K562 (cell line): ENCODE data around the gene MUC5B. TPM values are rescaled to one million over a fixed set of nuclear protein-coding genes. Genes with fewer than 3 reads are reported as not detected.
A peak's percentile ranks its signal among the peaks of the same experiment; 100 is the strongest.

Source experiments
- ATAC-seq: fragments of 200-7000 bp; cut with Tn5 transposase; 3 replicates; pipeline ENCODE4 v1.9.1; 2020; ENCODE audit warnings: moderate library complexity
- BruUV-seq: library from RNA; stranded (reverse); fragments of 400-500 nt; replicated peaks from 2 replicates; lab custom pipeline; 2021; lab: Mats Ljungman, UMichigan
- CTCF ChIA-PET: fragments of 300-600 bp; formaldehyde crosslinking; extraction: SDS; loops from one replicate; lab custom pipeline; 2021; ENCODE audit warnings: low intra/inter-chr PET ratio; lab: Yijun Ruan, JAX
- POLR2A ChIA-PET: fragments of 300-600, 350-650 bp; sonication (Branson Sonifier 250); formaldehyde crosslinking; extraction: SDS; loops from one replicate; lab custom pipeline; 2021; ENCODE audit warnings: antibody characterized with exemption, inconsistent platforms; lab: Yijun Ruan, JAX
- DNase-seq, 4 experiments: peaks; one replicate each; pipeline versions ENCODE4 v3.0.0 to v3.0.0-alpha.2; 2011 to 2018; ENCODE audit warnings: low spot score in 3 of 4, mixed read lengths in 3 of 4; ENCODE audit errors: extremely low read depth in 1 of 4
- FAIRE-seq: peaks from 2 replicates; lab custom pipeline; 2011; peaks lifted over from hg19 to GRCh38; lab: Jason Lieb, UNC
- H2AFZ ChIP-seq: 2 replicates; pipeline ENCODE4 v1.6.0; 2011; ENCODE audit warnings: low read depth, low read length, control low read depth, inconsistent platforms
- H3K27ac ChIP-seq: fragments of 200-600 bp; 3 replicates; pipeline ENCODE4 v1.8.0; 2011; ENCODE audit warnings: low read depth, mild to moderate bottlenecking, control low read depth, inconsistent platforms, low read length, moderate library complexity, mixed read lengths; ENCODE audit errors: extremely low read depth
- H3K27me3 ChIP-seq, 2 experiments: fragments of 300-600 bp in 1 of 2; 2 replicates in 1 of 2; 3 replicates in 1 of 2; pipeline versions ENCODE4 v1.6.0 to v1.8.0; 2011; ENCODE audit warnings: inconsistent platforms in 2 of 2, low read length in 2 of 2, mild to moderate bottlenecking in 1 of 2, mixed read lengths in 1 of 2, moderate library complexity in 1 of 2; ENCODE audit not compliant: control insufficient read depth in 2 of 2, insufficient read depth in 2 of 2
- H3K36me3 ChIP-seq: fragments of 300-600 bp; 3 replicates; pipeline ENCODE4 v1.8.0; 2011; ENCODE audit warnings: mild to moderate bottlenecking, low read length, inconsistent platforms; ENCODE audit not compliant: control insufficient read depth, insufficient read depth
- H3K4me1 ChIP-seq, 2 experiments: fragments of 200-600 bp in 1 of 2; replicated peaks in 1 of 2; 2 replicates in 1 of 2; 3 replicates in 1 of 2; pipeline versions ENCODE4 v1.5.1 to v1.8.0; 2011; ENCODE audit warnings: inconsistent platforms in 2 of 2, low read length in 2 of 2, mild to moderate bottlenecking in 1 of 2, mixed read lengths in 1 of 2, moderate library complexity in 1 of 2; ENCODE audit not compliant: control insufficient read depth in 2 of 2, insufficient read depth in 2 of 2
- H3K4me2 ChIP-seq: 2 replicates; pipeline ENCODE4 v1.6.1; 2011; ENCODE audit warnings: low read length, control low read depth, inconsistent platforms, mixed read lengths; ENCODE audit not compliant: insufficient read depth
- H3K4me3 ChIP-seq: fragments of 200-600 bp; sonication (generic), shearing (Covaris generic); 2 replicates; pipeline ENCODE4 v1.5.1; 2016; ENCODE audit warnings: control low read depth, inconsistent platforms
- H3K79me2 ChIP-seq: fragments of 200-600 bp; 3 replicates; pipeline ENCODE4 v1.8.0; 2011; ENCODE audit warnings: low read length, inconsistent platforms; ENCODE audit not compliant: control insufficient read depth, insufficient read depth
- H3K9ac ChIP-seq, 2 experiments: 2 replicates each; pipeline versions ENCODE4 v1.6.0 to v1.6.1; 2011; ENCODE audit warnings: low read depth in 2 of 2, low read length in 2 of 2, control low read depth in 1 of 2, inconsistent platforms in 1 of 2, mild to moderate bottlenecking in 1 of 2, mixed read lengths in 1 of 2; ENCODE audit not compliant: insufficient read depth in 1 of 2
- H3K9me1 ChIP-seq: one replicate; pipeline ENCODE4 v1.6.0; 2011; ENCODE audit warnings: inconsistent platforms, mild to moderate bottlenecking, low read length, moderate library complexity; ENCODE audit not compliant: control insufficient read depth, insufficient read depth
- H3K9me3 ChIP-seq: replicated peaks from 2 replicates; pipeline ENCODE4 v1.5.1; 2011; ENCODE audit warnings: low read depth, low read length, inconsistent platforms; ENCODE audit not compliant: control insufficient read depth, insufficient read depth
- H4K20me1 ChIP-seq: replicated peaks from 2 replicates; pipeline ENCODE4 v1.6.1; 2011; ENCODE audit warnings: low read length, inconsistent platforms, mixed read lengths; ENCODE audit not compliant: control insufficient read depth, insufficient read depth
- CEBPB ChIP-seq: fragments of 450-650 bp; IDR thresholded peaks from 2 replicates; pipeline ENCODE4 v1.6.1; 2016; ENCODE audit warnings: missing genetic modification characterization, missing compliant biosample characterization
- CEBPG ChIP-seq, 3 experiments: fragments of 200-800 bp in 1 of 3; sonication (Bioruptor generic) in 1 of 3; sonication (generic) in 1 of 3; formaldehyde crosslinking in 1 of 3; IDR thresholded peaks in 2 of 3; conservative IDR thresholded peaks in 1 of 3; 2 replicates each; pipeline versions ENCODE4 v1.6.1 to v1.8.0; 2016 to 2022; ENCODE audit warnings: missing compliant biosample characterization in 2 of 3, missing genetic modification characterization in 2 of 3, mild to moderate bottlenecking in 1 of 3, missing genetic modification reagents in 1 of 3
- DACH1 ChIP-seq: fragments of 450-650 bp; IDR thresholded peaks from 2 replicates; pipeline ENCODE4 v1.6.1; 2018; ENCODE audit not compliant: partially characterized antibody
- SIRT6 ChIP-seq: IDR thresholded peaks from one replicate; pipeline ENCODE4 v1.6.1; 2012; ENCODE audit warnings: low read depth, mild to moderate bottlenecking, control low read depth, inconsistent platforms, low read length, moderate library complexity
- SMARCA5 ChIP-seq: fragments of 450-650 bp; IDR thresholded peaks from 2 replicates; pipeline ENCODE4 v1.6.1; 2016
- WGBS: fragments of 100-300 bp; shearing (Covaris generic); methylation state at CpG from one replicate; pipeline ENCODE4 v1.1.6; 2016; ENCODE audit warnings: low coverage, mixed read lengths; ENCODE audit not compliant: insufficient coverage; ENCODE audit errors: missing lambda C conversion rate; 5-methylcytosine and 5-hydroxymethylcytosine counted together
- in situ Hi-C: fragments of 300-500 bp; cut with MboI; formaldehyde crosslinking; loops from 4 replicates; pipeline ENCODE4 v1.15.0; 2018; ENCODE audit warnings: inconsistent platforms, mixed read lengths
- intact Hi-C: fragments of 100-400 bp; cut with micrococcal nuclease; formaldehyde crosslinking; loops from 2 replicates; pipeline ENCODE4 v1.14.2; 2022
- polyA plus RNA-seq, 8 experiments: library from polyadenylated mRNA; depleted of rRNA in 4 of 8; stranded (reverse) in 5 of 8; unstranded in 3 of 8; fragments of >200 nt; fragmentation: Nextera tagmentation in 2 of 8; fragmentation: Illumina TruSeq in 1 of 8; extraction: Ambion mirVana in 2 of 8; extraction: Trizol in 1 of 8; gene quantifications; 2 replicates each; pipeline versions ENCODE4 v1.2.1 to v1.2.3, GENCODE V29; 2011 to 2014; ENCODE audit warnings: inconsistent platforms in 1 of 8, missing spikeins in 1 of 8
- total RNA-seq, 7 experiments: library from RNA; depleted of rRNA in 6 of 7; stranded (reverse); fragments of >200 nt in 6 of 7; fragmentation: Illumina TruSeq in 2 of 7; extraction: Trizol in 2 of 7; gene quantifications; 2 replicates each; pipeline versions ENCODE4 v1.2.1 to v1.2.3, GENCODE V29; 2011 to 2021; ENCODE audit warnings: low replicate concordance in 1 of 7
- TF ChIP-seq, protein P1 (sequence below): fragments of 450-650 bp; IDR thresholded peaks from 2 replicates; pipeline ENCODE4 v1.6.1; 2018; ENCODE audit warnings: mild to moderate bottlenecking, low read depth; ENCODE audit not compliant: partially characterized antibody
- TF ChIP-seq, protein P2 (sequence below): fragments of 250-450 bp; sonication (Bioruptor Pico); IDR thresholded peaks from 2 replicates; pipeline ENCODE4 v1.5.0; 2021
- TF ChIP-seq, protein P3 (sequence below), 2 experiments: fragments of 450-650 bp in 1 of 2; sonication (generic) in 1 of 2; formaldehyde crosslinking in 1 of 2; IDR thresholded peaks in 1 of 2; conservative IDR thresholded peaks in 1 of 2; 2 replicates each; pipeline versions ENCODE4 v1.6.1 to v1.8.1; 2016 to 2023; ENCODE audit warnings: mild to moderate bottlenecking in 2 of 2, moderate library complexity in 2 of 2, inconsistent platforms in 1 of 2, missing genetic modification reagents in 1 of 2

MUC5B gene
- total and polyA plus RNA-seq, 9 of the 15 experiments (the other 6 are each of a cell fraction or from before 2014, with no cell fraction given), result 0.04 to 0.95 TPM; not detected in 7

- CTCF ChIA-PET, result no interaction called here
- Histone ChIP-seq H4K20me1 (peaks cover 13% of the 10 kb centered on the region), H3K4me3 (no peak overlapping the region), H3K9me3 (no peaks in the 10 kb centered on the region), H3K9me1 (no peaks in the 10 kb centered on the region), H2AFZ (no peak overlapping the region), H3K79me2 (peaks cover 39% of the 10 kb centered on the region), H3K4me1 (peaks cover 0 to 36% of the 10 kb centered on the region in 2 experiments; a peak in 3 of 5 replicates), H3K36me3 (peaks cover 19% of the 10 kb centered on the region; the same call in 2 of the 3 replicates), H3K27ac (no peak overlapping the region), H3K27me3 (no peaks in the 10 kb centered on the region), H3K4me2 (no peak overlapping the region), H3K9ac (peak overlapping the region in 1 of 2 experiments; percentile 40; a peak in 1 of 4 replicates)
- TF ChIP-seq CEBPB (tag) (peak; percentile 97), SIRT6 (no peak), SMARCA5 (no peak), DACH1 (no peak), CEBPG (CRISPR knock-in tag; IDR thresholded peaks at IDR 0.05) (peak; percentile 68), CEBPG (tag; conservative IDR thresholded peaks at IDR 0.05 in 1 of 2, IDR thresholded peaks at IDR 0.05 in 1 of 2) (peak in 1 of 2 experiments; percentile 76; a peak in 3 of 4 replicates)
- TF ChIP-seq, protein P1, sequence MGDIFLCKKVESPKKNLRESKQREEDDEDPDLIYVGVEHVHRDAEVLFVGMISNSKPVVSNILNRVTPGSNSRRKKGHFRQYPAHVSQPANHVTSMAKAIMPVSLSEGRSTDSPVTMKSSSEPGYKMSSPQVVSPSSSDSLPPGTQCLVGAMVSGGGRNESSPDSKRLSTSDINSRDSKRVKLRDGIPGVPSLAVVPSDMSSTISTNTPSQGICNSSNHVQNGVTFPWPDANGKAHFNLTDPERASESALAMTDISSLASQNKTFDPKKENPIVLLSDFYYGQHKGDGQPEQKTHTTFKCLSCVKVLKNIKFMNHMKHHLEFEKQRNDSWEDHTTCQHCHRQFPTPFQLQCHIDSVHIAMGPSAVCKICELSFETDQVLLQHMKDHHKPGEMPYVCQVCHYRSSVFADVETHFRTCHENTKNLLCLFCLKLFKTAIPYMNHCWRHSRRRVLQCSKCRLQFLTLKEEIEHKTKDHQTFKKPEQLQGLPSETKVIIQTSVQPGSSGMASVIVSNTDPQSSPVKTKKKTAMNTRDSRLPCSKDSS, result no peak
- TF ChIP-seq, protein P2, sequence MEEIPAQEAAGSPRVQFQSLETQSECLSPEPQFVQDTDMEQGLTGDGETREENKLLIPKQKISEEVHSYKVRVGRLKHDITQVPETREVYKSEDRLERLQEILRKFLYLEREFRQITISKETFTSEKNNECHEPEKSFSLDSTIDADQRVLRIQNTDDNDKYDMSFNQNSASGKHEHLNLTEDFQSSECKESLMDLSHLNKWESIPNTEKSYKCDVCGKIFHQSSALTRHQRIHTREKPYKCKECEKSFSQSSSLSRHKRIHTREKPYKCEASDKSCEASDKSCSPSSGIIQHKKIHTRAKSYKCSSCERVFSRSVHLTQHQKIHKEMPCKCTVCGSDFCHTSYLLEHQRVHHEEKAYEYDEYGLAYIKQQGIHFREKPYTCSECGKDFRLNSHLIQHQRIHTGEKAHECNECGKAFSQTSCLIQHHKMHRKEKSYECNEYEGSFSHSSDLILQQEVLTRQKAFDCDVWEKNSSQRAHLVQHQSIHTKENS (CRISPR knock-in tag), result no peak
- TF ChIP-seq, protein P3, sequence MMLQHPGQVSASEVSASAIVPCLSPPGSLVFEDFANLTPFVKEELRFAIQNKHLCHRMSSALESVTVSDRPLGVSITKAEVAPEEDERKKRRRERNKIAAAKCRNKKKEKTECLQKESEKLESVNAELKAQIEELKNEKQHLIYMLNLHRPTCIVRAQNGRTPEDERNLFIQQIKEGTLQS (IDR thresholded peaks at IDR 0.05), result peak; percentile 16; the same call in 1 of the 2 replicates
- TF ChIP-seq, protein P3 (CRISPR knock-in tag; conservative IDR thresholded peaks at IDR 0.05), result no peak
- FAIRE-seq (no peak), DNase-seq (peak in 2 of 4 experiments; percentile 11 to 20), ATAC-seq (0 out of 3 replicates have a peak, but pooled peaks have one; percentile 47)
- POLR2A ChIA-PET, result interaction anchor here (0.7 kb wide), 1 partner anchor 11 kb away, joined by 3 read pairs; the partner anchor contains the start of gene TOLLIP
- in situ Hi-C loops, result no loop called here
- intact Hi-C loops, result no loop called here
- no TSS peak for BruUV-seq
- WGBS, result 82% methylated on average over 32 of the region's 32 CpGs
Measured at GRCh38 chr11:1298695-1299492, 76.0 kb downstream of the MUC5B start.
